Mucosa of stomach (tissue), 1 donor: ENCODE data around the gene RPS3.
A peak's percentile ranks its signal among the peaks of the same experiment; 100 is the strongest.

Experiments
- H3K27me3 ChIP-seq: one replicate; pipeline ENCODE4 v1.7.0; 2013; ENCODE audit warnings: mild to moderate bottlenecking, low read length; ENCODE audit not compliant: control insufficient read depth, insufficient read depth
- H3K36me3 ChIP-seq: one replicate; pipeline ENCODE4 v1.7.0; 2013; ENCODE audit warnings: low read length; ENCODE audit not compliant: control insufficient read depth, insufficient read depth
- H3K4me1 ChIP-seq: one replicate; pipeline ENCODE4 v1.7.0; 2013; ENCODE audit warnings: mild to moderate bottlenecking, low read length; ENCODE audit not compliant: control insufficient read depth, insufficient read depth
- H3K4me3 ChIP-seq: one replicate; pipeline ENCODE4 v1.7.0; 2013; ENCODE audit warnings: low read length
- H3K9ac ChIP-seq: one replicate; pipeline ENCODE4 v1.7.0; 2013; ENCODE audit warnings: mild to moderate bottlenecking, low read length, moderate library complexity
- H3K9me3 ChIP-seq: one replicate; pipeline ENCODE4 v1.7.0; 2013; ENCODE audit warnings: mild to moderate bottlenecking, low read length, moderate library complexity; ENCODE audit not compliant: control insufficient read depth
- donor health status: Pancreatic carcinoma.

Gene RPS3

DNA sequence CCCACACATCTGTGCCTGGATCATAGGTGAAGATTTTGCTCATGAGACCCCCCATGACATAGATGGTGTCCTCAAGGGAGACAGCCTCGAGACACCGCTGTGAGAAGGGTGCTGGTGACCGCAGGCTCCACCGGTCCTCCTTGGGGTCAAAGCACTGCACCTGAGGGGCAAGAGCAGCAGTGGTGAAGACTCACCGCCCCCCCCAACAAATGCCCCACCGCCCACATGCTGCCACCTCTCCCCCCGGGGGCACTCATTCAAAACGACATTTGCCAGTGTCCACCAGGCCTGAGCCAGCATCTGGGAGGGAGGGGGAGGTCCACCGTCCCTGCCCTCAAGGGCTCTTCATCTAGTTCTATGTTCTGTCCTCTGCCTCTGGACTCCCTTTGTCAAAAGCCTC, 24.4 kb downstream of the RPS3 start:
- peaks cover 37% of the 10 kb centered on the region for H3K4me1 ChIP-seq
- no peak overlapping the region for H3K9ac ChIP-seq
- H3K36me3 ChIP-seq, result no peaks in the 10 kb centered on the region
- H3K27me3 ChIP-seq, result no peaks in the 10 kb centered on the region
- H3K4me3 ChIP-seq, result no peak overlapping the region
- no peaks in the 10 kb centered on the region for H3K9me3 ChIP-seq

DNA sequence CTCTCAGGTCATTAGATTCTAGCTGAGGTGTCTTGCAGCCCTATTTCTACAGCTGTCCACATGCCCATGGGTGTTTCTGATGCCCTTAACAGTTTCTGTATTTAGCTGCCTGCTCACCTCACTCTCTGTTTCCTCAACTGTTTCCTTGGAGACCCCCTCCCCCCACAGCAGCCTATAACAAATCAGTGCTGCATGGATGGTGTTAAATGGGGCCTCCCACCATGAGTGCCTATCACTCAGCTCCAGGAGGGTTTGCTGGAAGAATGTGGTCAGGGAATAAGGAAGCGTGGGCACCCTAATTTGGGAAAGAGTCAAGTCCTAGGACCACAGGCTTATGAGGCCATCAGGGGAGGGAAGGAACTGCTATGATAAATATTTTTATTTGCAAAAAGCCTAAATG, 25.1 kb downstream of the RPS3 start:
- H3K4me3 ChIP-seq, result no peak overlapping the region
- H3K9me3 ChIP-seq, result peaks cover 2% of the 10 kb centered on the region
- H3K27me3 ChIP-seq, result peaks cover 2% of the 10 kb centered on the region
- H3K36me3 ChIP-seq, result no peaks in the 10 kb centered on the region
- H3K9ac ChIP-seq, result no peak overlapping the region
- peaks cover 43% of the 10 kb centered on the region for H3K4me1 ChIP-seq

GRCh38 chr11:75425422-75425821, 26.1 kb downstream of the RPS3 start:
- Histone ChIP-seq H3K4me3 (no peak overlapping the region), H3K9me3 (peaks cover 4% of the 10 kb centered on the region), H3K36me3 (no peaks in the 10 kb centered on the region), H3K27me3 (peaks cover 6% of the 10 kb centered on the region), H3K4me1 (peaks cover 39% of the 10 kb centered on the region), H3K9ac (no peak overlapping the region)

DNA sequence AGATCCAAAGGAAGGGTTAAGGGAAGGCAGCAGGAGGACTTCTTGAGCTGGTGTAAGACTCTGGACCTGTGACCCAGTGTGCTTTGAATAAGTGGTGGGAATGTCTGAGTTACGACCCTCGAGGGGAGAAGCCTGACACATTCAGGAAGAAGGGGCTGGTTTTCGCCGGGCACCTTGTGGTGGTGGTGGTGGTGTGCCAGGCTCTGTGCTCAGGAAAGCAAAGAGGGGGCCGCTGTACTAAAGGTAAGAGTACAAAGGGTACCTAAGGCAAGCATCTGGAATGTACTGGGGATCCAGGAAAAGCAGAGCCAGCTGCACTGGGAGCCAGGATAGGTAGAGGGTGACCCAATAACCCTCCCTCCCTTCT, 27.4 kb downstream of the RPS3 start:
- peaks cover 33% of the 10 kb centered on the region for H3K4me1 ChIP-seq

GRCh38 chr11:75427181-75427580, 27.9 kb downstream of the RPS3 start:
- Histone ChIP-seq H3K9me3 (peaks cover 4% of the 10 kb centered on the region), H3K9ac (no peak overlapping the region), H3K4me3 (no peak overlapping the region), H3K4me1 (peaks cover 33% of the 10 kb centered on the region), H3K36me3 (no peaks in the 10 kb centered on the region), H3K27me3 (peaks cover 24% of the 10 kb centered on the region)

More for the DNA sequence above, 27.4 kb downstream of the RPS3 start:
- no peaks in the 10 kb centered on the region for H3K36me3 ChIP-seq
- H3K27me3 ChIP-seq, result peaks cover 19% of the 10 kb centered on the region
- peaks cover 4% of the 10 kb centered on the region for H3K9me3 ChIP-seq
- no peak overlapping the region for H3K4me3 ChIP-seq
- no peak overlapping the region for H3K9ac ChIP-seq

GRCh38 chr11:75428281-75428724, 29.0 kb downstream of the RPS3 start:
- Histone ChIP-seq H3K4me1 (peaks cover 30% of the 10 kb centered on the region), H3K9ac (peak overlapping the region; percentile 42), H3K4me3 (peak overlapping the region; percentile 14), H3K9me3 (peaks cover 4% of the 10 kb centered on the region), H3K27me3 (peaks cover 35% of the 10 kb centered on the region), H3K36me3 (no peaks in the 10 kb centered on the region)

GRCh38 chr11:75428989-75429640, 29.8 kb downstream of the RPS3 start:
- Histone ChIP-seq H3K27me3 (peaks cover 37% of the 10 kb centered on the region), H3K9ac (peak overlapping the region; percentile 42), H3K9me3 (peaks cover 4% of the 10 kb centered on the region), H3K4me1 (peaks cover 26% of the 10 kb centered on the region), H3K4me3 (no peak overlapping the region), H3K36me3 (no peaks in the 10 kb centered on the region)

GRCh38 chr11:75429641-75429901, 30.3 kb downstream of the RPS3 start:
- Histone ChIP-seq H3K9ac (no peak overlapping the region), H3K9me3 (peaks cover 4% of the 10 kb centered on the region), H3K4me3 (no peak overlapping the region), H3K36me3 (no peaks in the 10 kb centered on the region), H3K27me3 (peaks cover 37% of the 10 kb centered on the region), H3K4me1 (peaks cover 26% of the 10 kb centered on the region)

DNA sequence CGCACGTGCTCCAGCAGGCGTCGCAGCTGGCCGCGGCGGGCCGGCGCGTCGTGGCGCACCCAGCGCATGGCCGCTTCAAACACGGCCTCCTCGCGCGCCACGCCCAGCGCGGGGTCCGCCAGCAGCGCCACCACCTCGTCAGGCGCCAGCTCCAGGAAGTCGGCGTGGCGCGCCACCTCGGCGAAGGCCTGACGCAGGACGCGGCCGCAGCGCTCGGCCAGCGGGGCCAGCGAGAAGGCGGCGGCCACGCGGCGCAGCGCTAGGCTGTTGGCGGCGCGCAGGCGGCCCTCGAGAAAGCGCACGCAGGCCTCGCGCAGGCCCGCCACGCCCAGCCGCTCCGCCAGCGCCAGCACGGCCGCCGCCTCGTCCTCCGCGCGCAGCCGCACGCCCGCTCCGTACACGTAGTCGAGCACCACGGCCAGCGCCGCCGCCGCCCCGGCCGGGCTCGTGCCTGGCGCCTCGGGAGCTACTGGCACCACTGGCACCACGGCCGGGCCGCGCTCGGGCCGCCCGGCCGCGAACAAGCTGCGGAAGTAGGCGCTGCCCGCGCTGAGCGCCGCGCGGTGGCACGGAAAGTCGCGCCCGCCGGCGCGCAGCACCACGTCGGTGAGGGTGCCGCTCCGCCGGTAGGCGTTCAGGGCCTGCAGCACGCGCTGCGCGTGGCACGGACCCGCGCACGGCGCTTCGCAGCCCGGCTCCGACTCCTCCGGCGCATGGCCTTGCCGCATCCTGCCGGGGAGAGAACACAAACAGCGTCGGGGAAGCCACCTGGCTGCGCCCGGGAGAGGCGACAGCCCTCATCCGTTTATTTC, 30.8 kb downstream of the RPS3 start:
- Histone ChIP-seq H3K9me3 (peaks cover 4% of the 10 kb centered on the region), H3K27me3 (peaks cover 40% of the 10 kb centered on the region), H3K36me3 (no peaks in the 10 kb centered on the region), H3K9ac (no peak overlapping the region), H3K4me1 (peaks cover 26% of the 10 kb centered on the region), H3K4me3 (peak overlapping the region; percentile 45)

DNA sequence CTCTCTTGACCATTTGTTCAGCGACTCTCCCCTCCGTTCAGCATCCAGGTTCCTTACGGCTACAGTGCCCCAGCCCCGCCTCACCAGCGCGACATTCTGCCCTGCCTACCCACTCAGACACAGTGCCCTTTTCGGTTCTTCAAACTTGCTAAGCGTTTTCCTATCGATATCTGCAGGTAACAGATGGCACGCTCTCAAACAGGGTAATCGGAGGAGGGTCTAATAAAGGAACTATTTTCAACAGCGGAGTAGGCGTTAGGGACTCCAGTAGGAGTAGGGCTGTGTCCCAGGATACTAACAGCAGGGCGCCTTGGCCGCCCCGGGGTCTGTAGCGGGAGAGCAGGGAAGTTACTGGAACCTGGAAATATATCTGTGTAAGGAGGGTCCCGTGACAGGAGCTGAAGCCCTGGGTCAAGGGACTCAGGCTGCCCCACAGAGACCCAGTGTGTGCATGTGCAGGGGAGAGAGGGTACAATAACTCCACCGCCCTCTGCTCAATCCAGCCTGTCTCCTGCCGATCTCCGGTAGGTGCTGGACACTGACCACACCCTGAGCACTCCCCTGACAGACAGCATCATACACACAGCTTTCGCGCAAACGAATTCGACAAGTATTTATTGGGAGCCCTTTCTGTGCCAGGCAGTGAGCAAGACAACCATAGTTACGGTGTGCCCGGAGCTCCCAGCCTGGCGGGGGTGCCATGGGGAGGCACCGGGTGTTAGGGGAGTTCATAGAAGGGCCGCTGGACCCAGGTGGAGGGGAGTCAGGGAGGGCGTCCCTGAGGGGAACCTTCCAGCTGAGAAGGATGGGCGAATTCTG, 31.6 kb downstream of the RPS3 start:
- Histone ChIP-seq H3K36me3 (no peaks in the 10 kb centered on the region), H3K27me3 (peaks cover 40% of the 10 kb centered on the region), H3K9me3 (peaks cover 4% of the 10 kb centered on the region), H3K9ac (no peak overlapping the region), H3K4me3 (peak overlapping the region; percentile 45), H3K4me1 (peaks cover 26% of the 10 kb centered on the region)

GRCh38 chr11:75431533-75432525, 32.5 kb downstream of the RPS3 start:
- Histone ChIP-seq H3K9ac (no peak overlapping the region), H3K36me3 (no peaks in the 10 kb centered on the region), H3K9me3 (peaks cover 4% of the 10 kb centered on the region), H3K4me1 (peaks cover 26% of the 10 kb centered on the region), H3K4me3 (no peak overlapping the region), H3K27me3 (peaks cover 40% of the 10 kb centered on the region)
